ENCODE data around the gene ZNF626.

The ZNF626 gene

GRCh38 chr19:20611866-20612265, 49.5 kb downstream of the ZNF626 start:
- Histone ChIP-seq H3K27me3 (replicated peaks in 2 of 5; ENCODE audit: control insufficient read depth in 4 of 5, insufficient read depth in 5 of 5, low read length in 4 of 5) (no peaks in the 10 kb centered on the region), H3K4me3 (ENCODE audit: control insufficient read depth in 1 of 7, extremely low read depth in 1 of 7, insufficient read depth in 4 of 7, low read depth in 2 of 7, low read length in 6 of 7) (no peak overlapping the region), H3K4me1 (ENCODE audit: control extremely low read depth in 1 of 4, control insufficient read depth in 4 of 4, insufficient read depth in 4 of 4, low read length in 3 of 4) (no peaks in the 10 kb centered on the region), H3K27ac (ENCODE audit: insufficient read depth in 1 of 2, low read depth in 1 of 2, low read length in 2 of 2, poor library complexity in 1 of 2, severe bottlenecking in 2 of 2) (no peak overlapping the region), H3K36me3 (ENCODE audit: control insufficient read depth in 4 of 4, insufficient read depth in 4 of 4, low read length in 3 of 4) (no peaks in the 10 kb centered on the region), H3K9me3 (ENCODE audit: control extremely low read depth in 1 of 5, control insufficient read depth in 4 of 5, insufficient read depth in 2 of 5, low read depth in 1 of 5, low read length in 4 of 5) (peaks cover 5 to 38% (median 20%) of the 10 kb centered on the region in 5 experiments)
- CTCF ChIA-PET, result no interaction called here
- no peak for DNase-seq
- POLR2A ChIA-PET, result no interaction called here
- 98% methylated on average over 6 of the region's 6 CpGs for WGBS (ENCODE audit: insufficient coverage)

GRCh38 chr19:20607943-20608342, 53.4 kb downstream of the ZNF626 start:
- WGBS (ENCODE audit: insufficient coverage), result 100% methylated on average over 1 of the region's 1 CpG
- Histone ChIP-seq H3K36me3 (ENCODE audit: control insufficient read depth in 4 of 4, insufficient read depth in 4 of 4, low read length in 3 of 4) (no peaks in the 10 kb centered on the region), H3K27ac (ENCODE audit: insufficient read depth in 1 of 2, low read depth in 1 of 2, low read length in 2 of 2, poor library complexity in 1 of 2, severe bottlenecking in 2 of 2) (no peak overlapping the region), H3K4me1 (ENCODE audit: control extremely low read depth in 1 of 4, control insufficient read depth in 4 of 4, insufficient read depth in 4 of 4, low read length in 3 of 4) (no peaks in the 10 kb centered on the region), H3K4me3 (ENCODE audit: control insufficient read depth in 1 of 7, extremely low read depth in 1 of 7, insufficient read depth in 4 of 7, low read depth in 2 of 7, low read length in 6 of 7) (no peak overlapping the region), H3K9me3 (ENCODE audit: control extremely low read depth in 1 of 5, control insufficient read depth in 4 of 5, insufficient read depth in 2 of 5, low read depth in 1 of 5, low read length in 4 of 5) (peaks cover 12 to 44% (median 18%) of the 10 kb centered on the region in 5 experiments), H3K27me3 (replicated peaks in 2 of 5; ENCODE audit: control insufficient read depth in 4 of 5, insufficient read depth in 5 of 5, low read length in 4 of 5) (no peaks in the 10 kb centered on the region)
- ChIA-PET CTCF (no interaction called here), POLR2A (no interaction called here)
- DNase-seq, result no peak
